IPS-NIHi7 (cell line): ENCODE measurements around the gene UBE2E2.

Source experiments
- DNase-seq: peaks from one replicate; pipeline ENCODE4 v3.0.0; 2012; ENCODE audit warnings: mixed read lengths; ENCODE audit errors: extremely low spot score

Gene UBE2E2

DNA sequence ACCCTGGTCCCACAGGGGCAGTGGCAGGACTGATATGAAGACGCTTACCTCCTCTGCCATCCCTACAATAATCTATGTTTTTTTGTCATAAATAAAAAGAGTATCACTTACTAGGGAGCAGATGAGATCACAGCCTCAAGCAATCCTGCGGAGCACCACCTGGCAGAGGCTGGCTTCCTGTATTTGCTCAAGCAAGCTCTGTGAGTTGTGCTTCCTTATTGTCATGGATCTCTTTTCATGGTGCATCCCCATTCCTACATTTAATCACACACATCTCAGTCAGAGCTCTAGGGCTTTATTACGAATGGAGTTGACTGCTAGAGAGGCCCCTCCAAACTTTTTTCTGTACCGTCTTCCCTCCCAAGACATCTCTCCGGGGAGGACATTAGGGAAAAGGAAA, 186.0 kb downstream of the UBE2E2 start:
- DNase-seq: peak; percentile 30

DNA sequence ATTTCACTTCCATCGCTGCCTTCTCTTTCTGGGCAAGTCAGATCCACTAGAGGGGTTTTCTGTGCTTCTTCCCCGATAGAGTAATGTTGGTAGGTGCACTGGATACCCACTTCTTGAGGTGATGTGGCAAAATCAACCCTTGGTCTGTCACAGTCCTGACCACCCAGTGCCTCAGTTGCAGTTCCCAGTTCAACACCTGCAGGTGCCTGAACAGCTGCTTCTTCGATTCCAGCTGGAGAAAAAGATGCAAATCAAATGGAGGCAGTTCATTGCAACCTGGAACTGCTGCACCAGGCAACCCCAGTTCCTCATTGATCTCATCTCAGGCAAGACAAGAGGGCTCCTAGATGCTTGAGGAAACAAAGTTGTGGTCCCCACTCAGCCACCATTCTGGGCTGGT, 186.6 kb downstream of the UBE2E2 start:
- no peak for DNase-seq

DNA sequence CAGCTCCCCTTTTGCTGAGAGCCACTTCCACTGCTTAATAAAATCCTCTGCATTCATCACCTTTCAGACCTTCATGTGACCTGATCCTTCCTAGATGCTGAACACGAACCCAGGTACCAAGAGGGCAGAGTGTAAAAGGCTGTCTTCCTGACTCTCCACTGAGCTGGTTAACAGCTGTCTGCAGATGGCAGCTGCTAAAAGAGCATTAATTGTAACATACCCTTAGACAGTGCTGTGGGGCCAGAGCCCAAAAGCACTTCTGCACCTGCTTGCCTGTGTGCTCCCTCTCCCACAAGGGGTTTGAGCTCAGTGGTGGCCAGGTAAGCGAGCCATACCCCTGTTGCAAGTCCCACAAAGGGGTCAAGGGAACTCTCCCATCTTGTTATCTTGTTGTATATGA, 187.3 kb downstream of the UBE2E2 start:
- no peak for DNase-seq

DNA sequence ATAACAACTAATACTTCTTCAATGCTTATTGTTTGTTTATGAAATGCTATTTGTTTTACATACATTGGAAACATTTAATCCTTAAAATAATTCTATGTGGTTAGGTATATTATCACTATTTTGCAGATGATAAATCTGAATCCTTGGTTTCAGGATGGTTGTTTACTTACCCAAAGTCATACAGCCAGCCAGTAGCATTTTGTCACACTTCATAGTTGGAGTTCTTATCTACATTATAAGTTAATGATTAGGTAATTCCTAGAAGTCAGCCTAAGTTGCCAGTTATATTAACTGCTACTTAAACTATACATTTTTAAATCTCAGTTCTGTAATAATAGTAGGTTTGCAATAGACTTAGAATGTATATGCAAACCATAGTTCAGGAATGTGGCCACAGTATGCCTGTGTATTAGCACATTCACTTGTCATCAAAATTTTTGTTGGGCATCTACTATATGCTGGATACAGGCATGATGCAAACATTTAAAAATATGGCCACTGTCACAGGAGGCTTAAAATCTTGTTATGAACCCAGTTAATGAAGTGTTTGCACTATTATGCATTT, 187.9 kb downstream of the UBE2E2 start:
- DNase-seq: no peak

DNA sequence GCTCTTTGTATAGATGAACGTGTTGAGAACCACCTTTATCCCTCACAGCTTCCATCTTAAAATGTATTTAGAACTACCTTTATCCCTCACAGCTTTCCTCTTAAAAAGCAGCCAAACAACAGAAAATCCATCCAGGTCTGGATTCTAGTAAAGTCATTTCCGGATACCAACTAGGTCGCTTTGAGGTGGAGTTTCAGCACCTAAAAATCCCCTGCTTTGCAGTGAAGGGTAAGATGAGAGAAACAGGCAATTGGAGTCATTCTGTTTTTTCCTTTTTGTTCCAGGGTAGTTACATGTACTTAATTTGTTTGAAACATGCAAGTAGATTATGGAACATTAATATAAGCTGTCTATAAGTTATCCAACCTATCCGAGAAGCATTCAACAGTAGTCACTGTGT, 192.0 kb downstream of the UBE2E2 start:
- DNase-seq: no peak

DNA sequence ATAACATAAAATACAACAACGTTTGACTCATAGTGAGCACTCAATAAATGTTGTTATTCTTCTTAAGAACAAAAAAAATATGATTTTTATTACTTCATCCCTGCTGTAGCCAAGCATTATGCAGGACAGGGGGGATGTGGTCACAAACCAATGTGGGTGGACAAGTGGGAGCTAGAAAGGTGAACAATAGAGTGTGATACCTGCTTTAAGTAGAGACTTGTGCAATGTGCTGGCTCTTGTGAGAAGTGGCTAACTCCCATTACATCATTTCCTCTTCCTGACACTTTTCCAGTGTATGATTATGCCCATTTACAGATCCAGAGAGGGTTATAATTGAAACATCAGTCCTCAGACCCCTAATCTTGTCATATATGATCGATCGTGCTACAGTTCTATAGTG, 193.6 kb downstream of the UBE2E2 start:
- no peak for DNase-seq

DNA sequence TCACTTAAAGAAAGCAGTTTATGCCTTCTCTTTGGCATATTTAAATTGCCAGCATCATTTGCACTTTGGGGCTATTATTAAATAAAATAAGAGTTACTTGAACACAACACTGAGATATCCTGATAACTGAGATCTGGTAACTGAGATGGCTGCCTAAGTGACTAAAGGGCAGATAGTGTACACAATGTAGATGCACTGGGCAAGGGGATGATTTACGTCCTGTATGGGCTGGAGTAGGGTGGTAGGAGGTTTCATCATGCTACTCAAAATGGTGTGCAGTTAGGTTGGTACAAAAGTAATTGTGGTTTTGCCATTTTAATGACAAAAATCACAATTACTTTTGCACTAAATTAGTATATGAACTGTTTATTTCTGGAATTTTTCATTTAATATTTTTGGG, 196.1 kb downstream of the UBE2E2 start:
- no peak for DNase-seq

DNA sequence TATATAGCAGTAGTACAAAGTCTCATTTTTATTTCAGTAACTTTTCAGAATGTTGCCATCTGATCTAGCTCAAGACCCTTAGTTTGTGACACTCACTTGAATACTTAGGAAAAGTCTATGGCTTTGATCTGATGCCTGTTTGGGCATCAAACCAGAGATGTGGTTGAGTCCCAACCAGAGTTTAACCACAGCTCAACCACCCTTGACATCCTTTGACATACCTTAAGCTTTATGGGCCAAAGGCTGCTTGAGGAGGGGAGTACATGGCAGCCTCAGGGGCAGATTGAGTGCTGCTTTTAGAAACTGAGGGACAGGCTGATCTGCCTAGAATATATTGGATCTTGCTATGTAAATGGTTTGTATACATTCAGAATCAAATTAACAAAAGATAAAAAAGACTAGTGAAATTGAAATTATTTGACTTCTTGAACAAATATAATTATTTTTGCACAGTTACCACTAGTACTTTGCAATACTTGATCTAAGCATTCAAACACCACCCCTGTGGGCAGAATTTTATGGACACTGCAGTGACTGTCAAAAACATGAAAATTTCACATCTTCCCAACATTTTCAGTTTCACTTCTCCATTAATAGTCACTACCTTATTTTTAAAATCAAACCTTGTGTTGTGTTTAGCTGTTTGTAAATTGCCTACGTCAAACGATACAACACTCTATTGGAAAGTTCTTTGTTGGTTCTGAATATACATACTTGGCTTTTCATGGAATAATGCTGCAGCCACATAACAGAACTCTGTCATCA, 199.8 kb downstream of the UBE2E2 start:
- DNase-seq: no peak

DNA sequence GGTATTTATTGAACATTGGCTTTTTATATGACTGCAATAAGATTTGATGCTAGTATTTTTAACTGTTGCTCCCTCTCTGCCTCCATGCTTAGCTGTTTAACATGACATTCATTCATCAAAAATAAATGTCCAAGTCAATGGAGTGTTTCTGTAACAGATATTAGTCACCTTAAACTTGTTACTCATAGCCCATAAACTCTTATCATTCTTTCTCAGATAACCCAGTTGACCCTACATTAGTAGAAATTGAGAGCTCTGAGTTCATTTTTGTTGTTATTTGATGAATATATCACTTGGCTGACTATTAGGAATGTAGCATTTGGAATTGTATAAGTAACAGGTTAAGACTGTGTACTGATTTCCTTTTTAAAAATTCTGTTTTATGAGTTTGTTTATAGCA, 201.1 kb downstream of the UBE2E2 start:
- no peak for DNase-seq

DNA sequence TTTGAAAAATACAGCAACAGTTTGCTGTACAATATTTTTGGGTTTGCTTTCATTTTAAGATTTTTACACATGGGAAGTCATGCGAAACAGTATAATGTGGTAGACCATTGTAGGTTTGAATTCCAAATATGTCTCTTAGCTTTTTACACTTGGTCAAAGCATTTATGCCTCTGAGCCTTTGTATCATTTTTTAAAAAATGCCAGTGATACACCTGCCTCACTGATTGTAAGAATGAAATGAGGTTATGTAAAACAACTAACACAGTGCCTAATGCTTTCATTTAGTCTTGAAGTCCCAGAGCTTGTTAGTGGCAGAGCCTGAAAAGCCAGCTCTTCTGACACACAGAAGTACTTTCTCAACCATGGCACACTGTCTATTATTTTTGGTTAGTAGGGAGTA, 202.0 kb downstream of the UBE2E2 start:
- no peak for DNase-seq

DNA sequence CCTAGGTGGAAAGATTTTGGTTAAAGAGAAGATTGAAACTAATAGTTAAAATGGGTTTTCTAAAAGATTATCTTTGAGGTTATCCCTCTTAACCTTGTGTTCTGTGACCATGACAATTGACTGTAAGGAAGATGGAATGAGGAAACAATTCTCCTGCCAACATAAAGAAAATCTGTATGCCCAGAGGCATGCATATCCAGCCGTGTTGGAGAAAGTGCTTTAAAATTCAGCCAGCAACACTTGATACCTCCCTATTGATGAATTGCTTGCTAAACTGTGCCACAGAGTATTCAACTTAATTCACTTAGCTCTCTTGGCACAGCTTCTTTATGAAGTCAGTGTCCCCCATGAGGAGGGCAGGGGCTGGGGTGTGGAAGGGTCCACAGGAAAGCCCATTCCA, 203.5 kb downstream of the UBE2E2 start:
- DNase-seq: no peak

DNA sequence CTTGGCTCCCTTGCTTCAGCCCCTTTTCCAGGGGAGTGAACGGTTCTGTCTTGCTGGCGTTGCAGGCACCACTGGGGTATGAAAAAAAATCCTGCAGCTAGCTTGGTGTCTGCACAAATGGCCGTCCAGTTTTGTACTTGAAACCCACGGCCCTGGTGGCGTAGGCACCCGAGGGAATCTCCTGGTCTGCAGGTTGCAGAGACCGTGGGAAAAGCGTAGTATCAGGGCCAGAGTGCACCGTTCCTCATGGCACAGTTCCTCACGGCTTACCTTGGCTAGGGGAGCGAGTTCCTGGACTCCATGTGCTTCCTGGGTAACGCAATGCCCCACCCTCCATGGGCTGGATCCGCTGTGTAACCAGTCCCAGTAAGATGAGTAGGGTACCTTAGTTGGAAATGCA, 214.9 kb downstream of the UBE2E2 start:
- DNase-seq: no peak

DNA sequence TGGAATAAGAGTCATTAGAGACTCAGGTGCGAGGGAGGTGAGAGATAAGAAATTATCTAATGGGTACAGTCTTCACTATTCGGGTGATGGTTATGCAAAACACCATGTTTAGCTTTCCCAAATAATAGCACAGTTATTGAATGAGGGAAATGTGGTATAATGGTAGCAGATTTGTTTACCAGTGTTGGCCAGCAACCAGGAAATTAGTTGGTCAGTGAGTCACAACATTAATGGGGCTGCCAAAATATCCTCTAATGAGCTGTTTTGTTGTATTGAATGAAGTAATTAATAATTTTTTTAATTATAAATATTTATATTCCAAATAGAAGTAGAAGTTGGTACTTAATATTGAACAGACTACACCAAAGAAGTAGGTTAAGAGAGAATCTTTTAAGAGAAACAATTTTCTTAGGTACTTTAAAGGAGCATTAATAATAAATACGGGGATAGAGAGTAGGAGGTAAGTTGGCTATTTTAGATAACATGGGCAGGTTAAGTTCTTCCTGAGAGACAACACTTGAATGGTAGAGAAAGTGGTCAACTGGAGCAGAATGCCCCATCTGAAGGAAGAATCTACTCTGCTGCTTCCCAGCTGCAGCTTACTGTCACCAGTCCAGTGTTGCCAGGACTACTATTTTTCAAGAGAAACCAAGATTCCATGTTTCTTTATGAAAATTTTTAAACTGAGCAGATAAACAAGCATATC, 218.8 kb downstream of the UBE2E2 start:
- DNase-seq: no peak

DNA sequence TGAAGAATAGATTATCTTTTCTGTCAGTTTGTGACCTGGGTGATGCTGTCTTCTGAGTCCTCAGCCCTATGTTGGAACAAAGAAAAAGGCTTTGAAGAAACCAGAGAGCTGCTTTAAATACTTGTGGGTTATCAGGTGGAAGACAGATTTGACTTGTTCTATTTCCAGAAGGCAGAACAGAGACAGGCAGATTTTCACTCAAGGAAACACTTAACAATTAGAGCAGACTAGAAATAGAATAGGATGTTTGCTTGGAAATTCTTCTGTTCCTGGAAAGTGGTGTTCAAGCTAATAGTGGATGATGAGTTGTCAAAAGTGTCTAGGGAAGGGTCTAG, 219.4 kb downstream of the UBE2E2 start:
- no peak for DNase-seq

DNA sequence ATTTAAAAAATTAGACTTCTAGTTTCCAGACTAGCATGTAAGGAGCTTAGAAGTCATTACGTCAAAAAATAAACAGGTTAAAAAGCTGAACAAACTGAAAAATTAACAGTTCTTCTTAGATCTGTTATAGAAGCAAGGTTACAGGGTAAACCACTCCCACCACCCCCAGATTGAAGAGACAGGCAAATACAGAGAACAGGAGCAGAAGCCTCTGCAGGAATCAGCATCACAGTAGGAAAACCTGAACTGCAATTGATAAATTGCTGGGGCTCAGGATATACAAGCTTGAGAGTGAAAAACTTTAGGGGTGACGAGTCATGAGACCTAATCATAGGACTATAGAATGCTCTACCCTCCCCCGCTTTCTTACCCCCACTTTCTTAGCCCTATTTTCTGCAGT, 222.3 kb downstream of the UBE2E2 start:
- DNase-seq: no peak

DNA sequence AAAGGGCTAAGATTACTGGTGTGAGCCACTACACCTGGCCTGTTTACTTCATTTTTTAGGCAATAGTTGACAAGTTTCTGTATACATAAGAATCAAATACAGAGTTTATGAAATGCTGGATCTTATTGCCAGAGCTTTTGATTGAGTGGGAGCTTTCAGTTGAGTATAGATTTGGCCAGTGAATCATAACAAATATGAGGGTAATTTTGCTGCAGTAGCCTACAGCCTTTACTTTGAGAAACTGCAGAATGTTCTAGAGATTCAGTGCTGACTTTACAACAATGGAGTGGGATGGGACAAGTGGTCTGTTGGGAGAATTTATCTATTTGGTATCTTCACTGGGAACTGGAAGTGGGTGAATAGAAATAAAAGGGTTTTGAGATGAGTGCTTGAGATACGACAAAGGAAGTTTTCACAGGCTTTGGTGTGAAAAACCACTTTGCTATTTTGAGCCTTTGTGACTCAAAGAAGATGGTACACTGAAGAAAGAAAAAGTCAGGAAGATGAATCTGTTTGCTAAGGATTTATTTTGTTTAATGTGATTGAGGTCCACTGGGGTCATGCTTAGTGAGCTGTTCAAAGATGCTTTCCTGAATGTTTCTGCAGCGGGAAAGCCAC, 227.8 kb downstream of the UBE2E2 start:
- no peak for DNase-seq

DNA sequence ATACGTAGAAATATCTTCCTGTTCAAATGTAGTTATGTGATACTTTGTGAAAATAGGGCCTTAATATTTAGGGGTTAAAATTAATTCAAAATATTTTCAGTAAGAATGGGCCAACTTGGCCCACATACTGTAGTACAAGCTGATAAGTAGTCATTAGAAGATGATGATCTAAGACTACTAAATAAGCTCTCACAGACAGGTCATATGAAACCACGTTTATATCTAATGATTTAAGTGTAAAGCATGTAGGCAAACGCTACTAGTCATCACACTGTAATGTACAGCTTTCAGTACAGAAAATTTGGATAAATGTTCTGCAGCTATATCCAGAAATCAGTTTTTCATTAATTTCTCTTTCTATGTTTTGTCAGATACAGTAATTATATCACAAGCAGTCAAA, 228.6 kb downstream of the UBE2E2 start:
- DNase-seq: no peak

DNA sequence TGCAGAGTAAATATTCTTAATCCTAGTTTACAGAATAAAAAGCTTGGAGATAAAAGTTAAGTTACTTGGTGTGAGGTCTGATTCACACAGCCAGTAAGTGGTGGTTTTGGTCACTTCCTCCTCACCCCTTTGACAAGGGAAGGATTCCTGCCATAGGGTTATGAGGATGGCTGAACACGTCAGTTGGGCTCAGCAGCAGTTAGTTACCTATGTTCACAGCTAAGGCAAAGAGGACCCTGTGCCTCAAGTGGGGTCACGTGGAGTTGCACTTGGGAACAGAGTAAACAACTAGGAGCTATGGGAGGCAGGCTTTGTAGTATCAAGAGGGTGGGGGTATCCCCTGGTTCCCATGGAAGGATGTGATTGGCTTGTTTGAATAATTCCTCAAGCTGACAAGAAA, 232.2 kb downstream of the UBE2E2 start:
- peak; percentile 41 for DNase-seq

DNA sequence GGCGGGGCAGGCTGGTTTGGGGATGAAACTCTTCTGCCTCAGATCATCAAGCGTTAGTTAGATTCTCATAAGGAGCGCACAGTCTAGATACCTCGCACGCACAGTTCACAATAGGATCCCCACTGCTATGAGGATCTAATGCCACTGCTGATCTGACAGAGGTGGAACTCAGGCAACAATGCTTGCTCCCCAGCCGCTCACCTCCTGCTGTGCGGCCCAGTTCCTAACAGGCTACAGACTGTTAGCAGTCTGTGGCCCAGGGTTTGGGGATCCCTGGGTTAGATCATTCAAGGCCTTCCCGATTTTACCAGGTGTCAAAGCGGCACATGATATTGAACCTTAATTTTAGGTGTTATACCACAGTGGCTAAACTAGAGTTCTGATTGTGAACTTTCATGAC, 232.8 kb downstream of the UBE2E2 start:
- no peak for DNase-seq

DNA sequence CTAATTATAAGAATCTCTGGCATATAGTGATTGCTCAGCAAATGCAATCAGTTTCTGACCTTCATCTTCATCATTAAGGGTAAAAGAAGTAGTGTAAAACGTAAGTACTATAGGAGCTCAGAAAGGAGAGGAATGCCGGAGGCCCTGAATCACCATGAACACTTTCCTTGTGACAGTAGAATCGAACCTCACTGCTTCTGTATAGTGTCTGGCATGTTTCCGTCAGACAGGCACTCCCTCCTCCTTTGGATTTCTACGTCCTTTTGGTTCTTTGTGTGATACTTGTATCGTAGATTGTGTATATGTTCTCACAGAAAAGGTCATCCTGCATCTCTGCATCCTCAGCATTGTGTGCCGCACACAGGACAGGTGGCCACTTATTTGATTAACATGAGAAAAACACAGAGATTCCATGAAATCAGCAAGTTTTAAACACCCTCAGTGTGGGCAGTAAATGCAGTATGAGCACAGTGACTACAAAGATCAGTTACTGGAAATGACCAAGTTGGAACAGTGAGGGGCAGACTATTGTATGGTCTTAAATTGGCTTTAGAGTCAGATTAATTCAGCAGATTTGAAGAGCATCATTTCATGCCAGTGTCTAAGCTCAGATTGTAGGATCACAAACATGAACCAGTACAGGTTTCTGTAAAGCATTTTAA, 234.5 kb downstream of the UBE2E2 start:
- DNase-seq: no peak

DNA sequence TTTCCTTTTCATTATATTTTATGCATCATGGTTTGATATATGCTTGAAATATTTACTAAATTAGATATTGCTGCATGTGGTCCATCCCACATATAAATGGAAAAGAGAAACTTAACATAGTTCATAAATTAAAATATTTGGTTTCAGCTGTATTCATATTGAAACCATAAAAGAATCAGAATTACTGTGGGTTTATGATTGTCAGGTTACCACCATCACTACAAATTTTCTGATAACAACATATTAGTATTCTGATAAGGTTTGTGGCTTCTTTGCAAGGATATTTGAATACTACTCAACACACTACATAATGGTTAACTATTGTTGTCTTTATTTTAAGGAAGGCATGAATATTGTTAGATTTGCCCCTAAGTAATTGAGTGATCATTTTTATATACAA, 235.5 kb downstream of the UBE2E2 start:
- no peak for DNase-seq

DNA sequence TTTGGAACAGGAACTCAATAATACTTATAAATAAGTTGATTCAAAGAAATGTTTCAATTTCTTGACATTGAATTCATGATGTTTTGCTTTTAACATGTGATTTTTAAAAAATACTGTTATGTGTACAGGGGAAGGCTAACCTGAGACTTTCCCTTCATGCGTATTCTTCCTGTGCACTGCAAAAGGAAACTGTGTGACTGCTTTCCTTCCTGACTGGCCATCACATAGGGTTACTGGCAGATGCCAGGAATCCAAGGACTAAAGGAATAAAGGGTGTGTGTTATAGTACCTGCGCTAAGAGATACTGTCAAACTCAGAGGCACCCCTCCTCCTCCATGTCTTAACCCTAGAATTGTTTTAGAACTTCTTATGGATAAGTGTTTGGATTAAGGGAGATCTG, 236.0 kb downstream of the UBE2E2 start:
- no peak for DNase-seq
